Left lobe of liver (tissue), 2 donors: Measurements from ENCODE around the gene NPAS3. TPM values are rescaled to one million over a fixed set of nuclear protein-coding genes. Genes with fewer than 3 reads are reported as not detected.

Experiments
- ATAC-seq: fragments of 200-7000 bp; cut with Tn5 transposase; one replicate; pipeline ENCODE4 v1.9.1; 2020; ENCODE audit warnings: mild to moderate bottlenecking, moderate library complexity
- DNase-seq: peaks from one replicate; pipeline ENCODE4 v3.0.0-alpha.2; 2020; ENCODE audit warnings: low spot score
- total RNA-seq: library from RNA; stranded (reverse); gene quantifications from one replicate; pipeline ENCODE4 v1.2.1, GENCODE V29; 2021
- donor health status: DM: no; HTN: no; CAD: no; lungs with moderate emphysema.
- donor health status: DM: no; HTN: yes; CAD: no.

The NPAS3 gene
- total RNA-seq, 1 donor from 2014 or later, result not detected

DNA sequence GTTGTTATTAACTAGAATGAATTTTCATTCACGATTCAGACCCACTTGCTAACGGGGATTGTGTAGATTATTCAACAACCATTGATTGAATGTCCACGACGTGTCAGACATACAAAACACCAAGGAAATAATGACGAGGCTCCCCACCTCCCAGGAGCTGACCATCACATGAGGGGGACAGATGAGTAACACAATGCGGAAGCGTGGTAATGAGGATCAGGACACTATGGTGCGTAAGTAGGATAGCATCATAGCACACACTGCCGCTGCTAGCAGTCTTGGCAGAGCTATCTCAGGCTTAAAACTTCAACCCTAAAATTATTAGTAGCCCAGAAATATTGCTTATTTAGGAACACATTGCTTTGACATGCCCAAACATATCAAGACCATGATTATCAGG, 746.3 kb downstream of the NPAS3 start:
- DNase-seq (no peak), ATAC-seq (no peak)

DNA sequence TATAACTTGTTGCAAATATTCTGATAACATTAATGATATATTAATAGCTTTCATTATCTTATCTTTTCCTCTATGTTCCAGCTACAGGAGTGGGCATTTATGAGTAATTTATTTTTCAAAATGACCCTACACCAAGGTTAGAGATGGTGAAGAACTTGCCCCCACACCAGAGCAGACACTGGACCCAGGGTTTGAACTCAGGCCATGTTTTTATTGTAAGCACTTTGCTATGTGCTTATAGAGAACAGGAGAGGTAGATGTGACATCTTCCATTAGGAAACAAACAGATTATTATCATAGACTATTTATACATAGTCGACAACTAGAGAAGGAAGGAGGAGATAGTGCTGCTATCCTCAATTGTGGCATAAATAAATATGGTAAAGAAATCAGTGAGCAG, 747.0 kb downstream of the NPAS3 start:
- no peak for ATAC-seq

DNA sequence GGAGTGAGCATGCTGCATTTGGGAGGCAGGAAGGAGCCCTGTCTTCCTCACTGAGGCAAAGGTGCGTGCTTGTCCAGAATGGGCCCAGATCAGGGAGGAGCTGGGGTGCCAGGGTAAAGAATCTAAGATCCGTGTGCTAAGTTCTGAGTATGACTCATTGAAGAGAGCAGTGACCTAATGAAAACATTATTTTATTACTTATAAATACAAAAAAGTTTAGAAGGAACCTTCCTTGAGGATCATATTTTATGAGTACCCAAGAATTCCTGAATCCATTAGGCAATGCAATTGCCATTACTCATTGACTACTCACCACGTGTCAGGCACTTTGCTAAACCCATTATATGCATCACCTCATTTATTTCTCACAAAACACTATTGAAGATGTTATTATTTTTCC, 747.5 kb downstream of the NPAS3 start:
- no peak for ATAC-seq
- DNase-seq, result no peak

More for the DNA sequence above, 747.0 kb downstream of the NPAS3 start:
- DNase-seq, result no peak

DNA sequence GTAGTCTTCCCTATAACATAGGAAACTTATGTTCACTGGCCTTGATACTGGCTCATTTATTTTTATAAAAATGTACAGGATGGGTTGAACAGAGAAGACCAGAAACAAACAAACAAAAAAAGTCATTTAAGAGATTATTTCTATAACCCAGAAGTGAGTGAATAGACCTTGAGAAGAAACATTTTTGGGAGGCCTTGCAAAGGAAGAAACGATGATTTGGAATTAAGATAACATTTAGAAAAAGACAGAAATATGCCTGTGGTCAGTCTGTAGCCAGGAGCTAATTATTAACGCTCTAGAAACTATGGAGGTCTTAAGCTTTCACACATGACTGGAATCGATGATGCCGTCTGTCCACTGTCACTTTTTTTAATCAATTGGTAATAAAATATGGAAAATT, 748.2 kb downstream of the NPAS3 start:
- no peak for ATAC-seq
- no peak for DNase-seq

DNA sequence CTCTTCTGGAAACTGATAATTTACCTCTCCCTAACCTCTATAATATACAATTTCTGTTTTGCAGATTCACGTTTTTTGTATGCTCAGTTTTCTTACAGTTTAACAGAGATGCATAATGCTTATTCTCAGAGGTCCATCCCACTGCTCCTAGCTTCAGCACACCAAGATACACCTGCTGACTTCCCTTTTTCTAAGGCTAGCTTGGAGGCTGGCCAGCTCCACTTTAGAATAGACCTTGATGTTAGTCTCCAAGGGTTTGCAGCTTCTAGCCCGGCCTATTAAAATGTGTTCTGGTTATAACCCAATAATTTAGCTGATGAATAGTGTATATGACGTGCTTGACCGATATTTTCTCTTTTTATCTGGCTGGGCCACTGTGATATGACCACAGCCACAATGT, 751.0 kb downstream of the NPAS3 start:
- no peak for DNase-seq
- no peak for ATAC-seq

DNA sequence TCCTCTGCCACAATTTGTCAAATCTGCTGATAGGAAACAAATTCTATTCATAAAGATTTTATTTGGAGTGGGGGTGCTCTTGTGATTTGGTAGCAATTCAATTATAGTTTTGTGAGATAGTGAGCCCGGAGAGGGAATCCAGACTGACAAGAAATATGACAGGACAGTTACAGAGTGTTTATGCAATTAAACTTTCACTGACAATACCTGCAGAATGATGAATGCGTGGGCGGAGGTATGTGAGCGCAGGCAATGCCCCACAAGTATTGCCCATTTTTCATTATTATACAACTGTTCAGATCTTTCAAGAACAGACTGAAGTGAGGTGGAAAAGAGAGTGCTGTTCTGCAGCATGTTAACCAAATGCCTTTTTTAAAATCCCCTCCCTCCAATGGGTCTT, 753.2 kb downstream of the NPAS3 start:
- DNase-seq, result no peak
- ATAC-seq, result no peak

DNA sequence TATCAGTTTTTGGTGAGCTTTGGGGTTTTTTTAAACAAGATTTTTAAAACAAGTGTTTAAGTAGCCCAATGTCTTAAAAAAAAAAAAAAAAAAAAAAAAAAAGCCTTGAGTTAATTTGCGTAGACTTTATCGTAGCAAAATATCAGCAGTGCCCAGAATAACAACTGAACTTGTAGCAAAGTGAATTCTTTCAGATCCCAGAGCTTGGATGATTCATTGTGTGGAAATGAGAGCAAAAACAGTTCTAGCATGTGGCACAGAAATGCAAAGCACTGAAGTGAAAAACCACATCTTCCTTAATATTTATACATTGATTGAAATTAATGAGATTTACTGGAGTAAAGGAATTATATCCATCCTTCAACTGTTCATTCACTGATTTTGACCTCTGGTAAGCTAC, 754.1 kb downstream of the NPAS3 start:
- DNase-seq, result no peak
- ATAC-seq, result no peak

DNA sequence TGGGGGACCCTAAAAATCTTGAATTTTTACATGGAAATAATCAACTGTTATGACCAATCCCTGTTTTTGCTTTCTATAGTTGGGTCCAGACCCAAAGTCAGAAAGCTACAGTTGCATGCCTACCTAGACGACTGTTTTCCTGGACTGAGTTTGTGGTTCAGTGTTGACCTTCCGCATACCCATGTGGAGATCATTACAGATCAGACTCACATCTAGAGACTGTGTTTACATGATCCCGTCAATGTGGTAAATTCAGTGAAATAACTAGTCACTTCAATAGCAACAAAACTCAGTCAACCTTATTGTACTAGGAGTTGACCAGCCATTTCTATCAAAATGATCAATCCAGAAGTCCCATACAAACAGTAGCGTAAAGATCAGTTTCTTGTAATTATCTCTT, 754.6 kb downstream of the NPAS3 start:
- DNase-seq (no peak), ATAC-seq (no peak)

DNA sequence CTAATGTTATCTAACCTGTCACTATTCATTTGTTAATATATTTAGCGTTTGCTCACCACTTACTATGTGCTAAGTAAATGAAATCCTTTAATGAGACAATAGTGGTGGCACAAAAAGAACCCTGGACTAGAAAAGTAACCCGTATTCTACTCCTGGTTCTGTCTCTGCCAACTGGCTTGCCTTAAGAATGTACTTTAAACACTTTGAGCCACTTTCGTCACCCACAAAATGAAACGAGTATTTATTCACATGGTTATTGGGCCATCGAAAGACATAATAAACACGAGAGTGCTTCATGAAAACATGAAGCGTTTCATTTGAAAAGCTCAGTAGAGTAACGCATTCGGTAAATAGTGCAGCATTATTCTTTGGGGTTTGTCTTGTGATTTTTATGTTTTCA, 757.5 kb downstream of the NPAS3 start:
- DNase-seq, result no peak

DNA sequence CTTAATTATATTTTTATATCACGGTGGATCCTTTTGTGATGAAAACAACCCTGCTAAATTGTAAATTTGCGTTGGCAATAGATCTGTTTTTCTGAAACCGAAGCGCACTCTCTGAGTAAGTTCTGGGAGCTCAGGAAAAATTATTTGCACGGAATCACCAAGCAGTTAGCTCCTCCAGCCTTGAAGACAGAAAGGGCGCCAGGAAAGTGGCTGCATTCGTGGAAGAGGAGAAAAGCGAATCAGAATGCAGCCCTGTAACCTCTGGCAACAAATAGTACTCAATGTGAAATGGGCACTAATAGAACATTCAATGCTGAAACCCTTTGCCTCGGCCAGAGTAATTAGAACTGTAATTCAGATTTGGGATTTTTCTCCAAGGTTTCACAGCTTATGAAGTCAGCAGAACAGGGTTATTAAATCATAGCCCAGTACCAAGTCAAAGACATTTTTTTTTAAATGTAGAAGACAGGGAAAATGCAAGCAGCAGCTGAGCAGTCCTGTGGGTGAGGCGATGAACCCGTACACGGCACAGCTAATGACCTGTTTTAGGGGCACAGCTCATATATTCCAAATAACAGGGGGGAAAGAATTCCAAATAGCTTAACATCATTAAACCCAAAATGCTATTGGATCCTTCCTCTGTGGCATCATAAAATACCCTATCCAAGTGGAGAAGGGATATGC, 760.8 kb downstream of the NPAS3 start:
- DNase-seq, result no peak
- no peak for ATAC-seq

More for the DNA sequence above, 757.5 kb downstream of the NPAS3 start:
- ATAC-seq, result no peak

DNA sequence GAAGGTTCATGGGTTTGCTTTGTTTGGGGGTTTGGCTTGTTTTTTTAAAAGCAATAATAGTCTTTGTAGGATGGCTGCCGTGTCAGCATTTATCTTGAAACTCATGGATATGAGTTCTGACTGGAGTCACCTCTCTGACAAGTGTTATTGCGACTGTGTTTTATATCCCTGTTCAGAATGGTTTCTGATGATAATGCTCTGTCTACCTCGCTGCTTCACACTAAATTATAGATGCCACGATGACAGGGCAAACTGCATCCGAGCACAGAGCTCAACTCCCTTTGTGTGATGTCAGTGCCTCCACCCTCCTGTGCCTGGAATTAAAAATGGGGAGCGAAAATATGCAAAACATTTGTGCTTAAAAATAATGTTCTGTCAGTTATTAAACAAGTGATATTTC, 761.4 kb downstream of the NPAS3 start:
- ATAC-seq (no peak), DNase-seq (no peak)

DNA sequence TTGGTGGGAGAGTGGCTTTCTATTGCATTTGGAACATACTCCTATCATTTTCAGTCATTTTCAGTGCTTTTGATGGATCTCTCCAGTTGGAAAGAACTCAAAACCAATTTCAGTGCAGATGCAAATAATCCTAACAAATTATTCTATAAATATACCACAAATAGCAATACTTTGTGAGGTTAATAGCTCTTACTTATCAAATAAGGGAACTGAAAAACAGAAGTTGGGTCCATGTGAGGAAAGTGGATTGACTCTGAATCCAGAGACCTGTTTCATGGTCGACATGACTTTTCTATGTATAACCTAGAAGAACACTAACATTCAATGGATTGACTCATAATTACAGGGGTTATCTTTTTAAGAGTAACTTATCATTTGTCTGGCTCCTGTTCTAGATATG, 763.6 kb downstream of the NPAS3 start:
- DNase-seq (no peak), ATAC-seq (no peak)

DNA sequence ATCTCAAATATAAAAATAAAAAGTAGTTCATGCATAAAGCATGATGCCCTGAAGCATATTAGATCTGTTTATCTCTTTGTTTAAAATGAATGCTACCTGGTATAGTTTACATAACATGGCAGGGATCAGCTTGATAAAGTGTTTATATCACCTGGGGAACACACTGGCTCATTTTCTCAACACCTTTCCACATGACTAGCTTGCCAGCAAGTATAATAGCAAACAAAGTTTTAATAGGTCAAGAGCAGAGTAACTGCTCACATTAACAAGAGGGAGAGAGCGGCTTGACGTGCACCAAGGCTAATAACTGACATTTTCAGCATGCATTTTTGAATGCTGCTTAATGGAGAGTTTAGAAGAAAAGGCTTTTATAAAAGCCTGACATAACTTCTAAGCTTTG, 765.8 kb downstream of the NPAS3 start:
- DNase-seq (no peak), ATAC-seq (no peak)

DNA sequence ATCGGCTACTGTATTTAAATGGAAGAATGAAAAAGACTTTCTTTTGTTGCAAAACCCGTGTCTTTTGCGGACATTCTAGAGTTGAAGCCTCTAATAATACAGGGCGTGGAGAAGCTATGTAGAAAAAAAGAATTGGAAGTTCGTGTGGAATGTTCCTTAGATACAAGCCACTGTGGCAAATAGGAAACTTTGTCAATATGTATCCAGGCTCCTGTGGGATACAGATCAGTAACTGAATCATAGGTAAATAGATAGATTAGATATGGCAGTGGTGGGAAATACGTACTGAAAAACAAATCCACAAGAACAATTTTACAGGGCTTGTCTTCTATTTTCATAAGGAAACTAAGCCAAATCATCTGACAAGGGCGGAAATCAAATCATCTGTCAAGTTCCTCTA, 766.8 kb downstream of the NPAS3 start:
- DNase-seq, result no peak
- ATAC-seq, result no peak

DNA sequence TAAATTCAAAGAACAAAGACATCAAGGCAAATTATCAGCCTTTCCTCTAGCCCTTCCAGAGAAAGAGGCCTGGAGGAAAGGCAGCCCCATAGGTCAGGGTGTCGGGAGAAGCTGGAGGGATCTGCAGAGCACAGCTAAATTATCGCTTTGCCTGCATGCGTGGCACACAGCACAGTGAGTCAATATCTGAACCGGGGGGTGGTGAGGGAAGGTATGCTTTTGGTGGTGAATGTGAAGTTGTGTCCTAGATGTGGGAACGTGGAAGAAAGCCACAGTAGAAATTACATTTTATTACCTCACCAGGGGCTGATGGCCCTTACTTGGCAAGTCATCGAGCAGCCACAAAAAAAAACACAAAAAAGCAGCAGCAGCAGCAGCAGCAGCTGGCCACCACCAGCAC, 769.0 kb downstream of the NPAS3 start:
- ATAC-seq (no peak), DNase-seq (no peak)

DNA sequence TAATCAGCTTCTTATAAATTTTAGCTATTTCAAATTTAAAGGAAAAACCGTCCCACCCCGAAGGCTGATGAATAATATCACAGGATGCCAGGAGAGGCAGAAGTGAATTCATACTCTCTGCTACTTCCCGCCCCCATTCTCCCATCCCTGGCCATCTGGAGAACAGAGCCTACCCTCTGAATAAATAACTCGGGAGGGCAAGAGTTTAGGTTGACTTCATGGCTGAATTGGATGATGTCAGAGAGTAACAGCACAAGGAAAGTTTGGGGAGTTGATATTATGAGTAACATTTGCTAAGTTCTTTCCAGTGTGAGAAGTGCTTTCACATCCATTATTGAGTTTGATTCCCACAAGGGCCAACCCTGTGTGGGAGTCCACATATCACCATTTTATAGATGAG, 770.6 kb downstream of the NPAS3 start:
- DNase-seq (no peak), ATAC-seq (no peak)

DNA sequence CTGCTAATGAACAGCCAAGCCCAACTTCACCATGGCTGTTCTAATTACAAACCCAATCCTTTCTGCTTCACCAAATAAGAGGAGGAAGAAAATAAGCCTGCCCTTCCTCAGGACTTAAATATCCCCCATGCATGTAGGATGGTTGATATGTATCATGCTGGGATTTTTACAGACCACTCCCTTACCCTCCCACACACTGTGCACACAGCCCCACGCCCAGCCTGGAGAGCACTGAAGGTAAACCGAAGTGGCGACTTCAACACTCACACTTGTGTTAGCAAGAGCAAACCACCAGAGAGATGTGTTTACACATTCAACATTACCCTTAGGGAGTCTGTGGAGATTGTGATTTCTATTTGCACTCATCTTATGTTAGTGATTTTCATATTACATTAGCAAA, 771.0 kb downstream of the NPAS3 start:
- ATAC-seq (no peak), DNase-seq (no peak)

DNA sequence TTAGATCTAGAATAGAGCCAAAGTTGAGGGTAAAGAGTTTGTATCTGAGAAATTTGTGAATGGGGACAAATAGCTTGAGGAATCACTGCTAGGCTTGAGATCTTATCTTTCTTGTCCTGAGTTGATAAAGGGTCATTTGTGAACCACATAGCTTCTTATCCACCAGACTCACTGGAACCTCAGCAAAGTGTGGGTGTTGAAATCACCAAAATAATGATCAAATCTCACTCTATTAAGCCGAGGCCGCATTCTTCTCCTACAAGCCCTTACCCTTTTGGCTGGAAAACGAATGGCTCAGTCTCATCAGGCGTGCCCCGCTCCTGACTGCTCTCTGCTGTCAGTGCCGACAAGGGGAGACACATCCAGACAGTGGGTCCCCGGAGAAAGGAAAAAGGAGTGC, 771.6 kb downstream of the NPAS3 start:
- no peak for ATAC-seq
- no peak for DNase-seq

DNA sequence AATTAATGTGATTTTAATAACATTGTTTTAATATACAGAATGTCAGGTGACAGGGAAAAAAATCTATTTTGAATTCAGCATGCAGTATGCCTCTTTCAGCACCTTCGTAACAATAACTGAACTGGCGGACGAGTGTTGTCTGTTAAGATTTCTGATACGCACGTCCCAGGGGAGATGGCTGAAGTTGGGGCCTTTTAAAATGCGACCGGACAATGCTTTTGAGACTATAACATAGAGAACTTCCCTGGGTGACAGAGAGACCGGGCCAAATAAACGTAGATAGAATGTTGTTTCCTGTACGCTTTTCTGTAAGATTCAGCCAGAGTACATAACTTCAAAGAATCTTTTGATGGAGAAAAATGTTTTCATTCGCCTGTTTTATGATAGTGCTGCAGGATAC, 772.5 kb downstream of the NPAS3 start:
- DNase-seq (no peak), ATAC-seq (no peak)

DNA sequence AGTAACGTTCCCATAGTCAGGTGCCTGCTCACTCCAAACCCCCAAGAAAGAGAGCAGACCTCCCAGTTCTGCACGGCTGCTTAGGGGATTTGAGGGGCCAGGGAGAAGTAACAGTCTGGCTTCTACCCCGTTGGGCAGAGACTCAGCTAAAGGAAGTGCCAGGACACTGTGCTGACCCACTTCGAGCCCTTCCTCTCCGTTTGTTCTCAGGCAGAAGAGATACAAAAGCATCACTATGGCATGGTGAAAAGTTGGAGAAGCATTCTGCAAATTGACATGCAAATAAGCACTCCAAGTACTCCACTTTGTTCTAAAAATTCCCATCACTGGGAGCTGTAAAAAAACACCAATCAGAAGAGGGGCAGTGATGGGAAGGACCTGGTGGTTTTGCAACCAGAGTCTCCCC, 773.1 kb downstream of the NPAS3 start:
- no peak for ATAC-seq
- no peak for DNase-seq

DNA sequence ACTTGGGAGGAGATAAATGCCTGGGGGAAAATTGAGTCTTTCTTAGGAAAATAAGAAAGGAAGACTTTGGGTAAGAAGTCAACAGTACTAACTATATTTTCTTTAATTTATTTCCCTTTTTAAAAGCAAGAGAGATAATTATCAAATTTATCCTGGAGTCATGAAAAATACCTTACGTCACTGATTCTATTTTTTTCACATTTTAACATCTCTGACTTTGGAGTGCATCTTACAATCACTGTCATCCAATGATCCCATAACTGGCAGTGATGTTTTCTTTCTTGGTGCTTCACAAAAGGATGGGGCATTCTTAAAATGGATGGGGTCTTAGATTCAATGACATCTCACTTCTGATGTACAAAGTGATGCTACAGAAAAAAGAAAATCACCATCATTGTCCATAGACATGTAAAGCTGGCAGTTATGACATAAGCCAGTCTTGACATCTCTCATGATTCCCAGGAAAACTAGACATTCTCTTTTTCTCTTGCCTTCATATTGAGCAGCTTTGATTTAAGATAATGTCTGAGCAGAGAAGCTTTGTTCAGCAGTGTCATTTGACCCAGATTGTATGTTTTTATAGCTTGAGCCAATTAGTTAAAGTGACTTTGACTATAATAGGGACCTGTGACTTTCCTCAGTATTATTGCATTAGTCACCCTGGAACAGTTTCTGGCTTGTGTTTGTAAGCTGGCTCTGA, 776.0 kb downstream of the NPAS3 start:
- DNase-seq, result no peak
- ATAC-seq, result no peak

DNA sequence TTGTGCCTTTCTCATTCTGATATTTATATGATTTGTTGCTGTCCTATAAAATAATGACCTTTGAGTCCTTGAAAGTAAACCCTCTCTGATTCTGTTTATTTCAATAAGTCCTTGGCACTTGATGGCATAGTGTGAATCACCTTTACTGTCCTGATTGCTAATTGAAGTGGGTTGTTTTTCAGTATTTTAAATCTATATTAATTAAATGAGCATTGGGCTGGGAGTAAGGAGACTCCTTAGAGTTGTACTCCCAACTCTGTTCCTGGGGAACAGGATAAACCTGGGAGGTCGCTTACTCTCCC, 776.5 kb downstream of the NPAS3 start:
- ATAC-seq, result no peak

DNA sequence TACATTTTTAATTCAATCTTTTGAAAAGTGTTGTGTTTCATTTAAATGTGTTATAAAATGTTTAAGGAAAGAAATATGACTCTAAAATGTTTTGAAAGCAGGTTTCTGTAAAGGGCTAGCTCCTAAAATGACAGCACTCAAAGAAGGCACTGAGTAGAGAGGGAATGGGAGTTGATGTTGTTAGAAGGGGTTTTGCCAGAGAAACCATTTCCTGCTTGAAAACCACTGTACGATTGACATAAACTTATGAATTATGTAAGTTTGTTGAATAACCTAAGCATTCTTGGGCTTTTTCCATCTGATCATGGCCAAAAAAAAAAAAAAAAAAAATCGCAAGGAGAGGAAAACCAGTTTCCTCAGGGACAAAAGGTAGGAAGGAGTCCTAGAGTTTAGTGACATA, 778.2 kb downstream of the NPAS3 start:
- DNase-seq (no peak), ATAC-seq (no peak)

More for the DNA sequence above, 776.5 kb downstream of the NPAS3 start:
- no peak for DNase-seq
